HG03520 (cell line): ENCODE results near the gene ZBTB47.

Experiments
- ATAC-seq: cut with Tn5 transposase; IDR thresholded peaks from one replicate; pipeline ENCODE4 v1.9.1; 2021; ENCODE audit warnings: mild to moderate bottlenecking, moderate library complexity; ENCODE audit not compliant: unreplicated experiment

Gene ZBTB47

GRCh38 chr3:42653560-42654330 lies at the start of gene ZBTB47:
TSS of gene ZBTB47 (plus strand) at chr3:42653697. CDS start at chr3:42658356, 4,659 bp downstream.
- ATAC-seq, result no peak

GRCh38 chr3:42605546-42606173 lies 47.8 kb upstream of the ZBTB47 start:
- ATAC-seq, result no peak

GRCh38 chr3:42608581-42608980 lies 44.9 kb upstream of the ZBTB47 start:
- no peak for ATAC-seq

- no peak for ATAC-seq
Measured at GRCh38 chr3:42610976-42611375, 42.5 kb upstream of the ZBTB47 start.

- no peak for ATAC-seq
Measured at GRCh38 chr3:42612217-42612616, 41.3 kb upstream of the ZBTB47 start.

- ATAC-seq, result peak; percentile 73
Measured at GRCh38 chr3:42612928-42613327, 40.6 kb upstream of the ZBTB47 start.

GRCh38 chr3:42613462-42613861 lies 40.0 kb upstream of the ZBTB47 start:
- ATAC-seq, result no peak

GRCh38 chr3:42631620-42632019 lies 21.9 kb upstream of the ZBTB47 start:
- ATAC-seq, result no peak

- no peak for ATAC-seq
Measured at GRCh38 chr3:42632146-42632545, 21.4 kb upstream of the ZBTB47 start.

GRCh38 chr3:42633544-42633943 lies 20.0 kb upstream of the ZBTB47 start:
- ATAC-seq, result no peak

- ATAC-seq, result no peak
Measured at GRCh38 chr3:42635111-42635510, 18.4 kb upstream of the ZBTB47 start.

- no peak for ATAC-seq
Measured at GRCh38 chr3:42637001-42637400, 16.5 kb upstream of the ZBTB47 start.

GRCh38 chr3:42638339-42638842 lies 15.1 kb upstream of the ZBTB47 start:
- ATAC-seq, result peak; percentile 60

GRCh38 chr3:42639192-42639591 lies 14.3 kb upstream of the ZBTB47 start:
- ATAC-seq, result no peak

- no peak for ATAC-seq
Measured at GRCh38 chr3:42640129-42640528, 13.4 kb upstream of the ZBTB47 start.

GRCh38 chr3:42640771-42641370 lies 12.6 kb upstream of the ZBTB47 start:
- ATAC-seq, result no peak

- no peak for ATAC-seq
Measured at GRCh38 chr3:42647821-42648459, 5.6 kb upstream of the ZBTB47 start.

GRCh38 chr3:42649006-42649405 lies 4.5 kb upstream of the ZBTB47 start:
- no peak for ATAC-seq

- ATAC-seq, result no peak
Measured at GRCh38 chr3:42649783-42650182, 3.7 kb upstream of the ZBTB47 start.

- ATAC-seq, result no peak
Measured at GRCh38 chr3:42651248-42652091, 2.0 kb upstream of the ZBTB47 start.

GRCh38 chr3:42652251-42652610 lies 1.3 kb upstream of the ZBTB47 start:
- ATAC-seq, result no peak
